Fibroblast of pulmonary artery (primary cell): ENCODE measurements around the gene SORCS2.

Experiments used
- DNase-seq: peaks from one replicate; pipeline ENCODE4 v3.0.0-alpha.2; 2010; ENCODE audit warnings: low read depth
- H3K4me3 ChIP-seq: replicated peaks from 2 replicates; pipeline ENCODE4 v1.5.1; 2011; ENCODE audit warnings: low read depth, mild to moderate bottlenecking, control low read depth, low read length, moderate library complexity
- TF ChIP-seq, protein P1 (sequence below): IDR thresholded peaks from 2 replicates; pipeline ENCODE4 v1.5.1; 2011; ENCODE audit warnings: mild to moderate bottlenecking, control low read depth, low read length, inconsistent platforms; ENCODE audit errors: missing control alignments

Gene SORCS2

DNA sequence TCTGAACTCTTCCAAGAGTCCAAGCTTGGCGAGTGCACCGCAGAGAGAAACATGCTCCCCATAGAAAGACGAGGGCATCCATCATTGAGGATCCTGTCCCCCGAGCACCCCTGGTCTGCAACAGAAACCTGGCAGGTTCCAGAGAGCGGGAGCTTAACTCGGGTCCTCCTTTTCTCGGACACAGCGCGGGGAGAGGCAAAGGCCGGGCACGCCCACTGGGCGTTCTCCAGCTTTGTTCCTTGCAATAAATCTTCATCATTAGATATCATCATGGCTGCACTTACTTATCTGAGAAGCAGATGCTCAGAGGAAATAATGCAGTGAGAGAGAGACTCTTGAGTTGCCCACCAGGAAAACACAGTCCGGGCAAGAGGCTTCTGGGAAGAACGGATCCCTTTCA lies 332.5 kb downstream of the SORCS2 start:
- no peak for DNase-seq
- TF ChIP-seq, protein P1, sequence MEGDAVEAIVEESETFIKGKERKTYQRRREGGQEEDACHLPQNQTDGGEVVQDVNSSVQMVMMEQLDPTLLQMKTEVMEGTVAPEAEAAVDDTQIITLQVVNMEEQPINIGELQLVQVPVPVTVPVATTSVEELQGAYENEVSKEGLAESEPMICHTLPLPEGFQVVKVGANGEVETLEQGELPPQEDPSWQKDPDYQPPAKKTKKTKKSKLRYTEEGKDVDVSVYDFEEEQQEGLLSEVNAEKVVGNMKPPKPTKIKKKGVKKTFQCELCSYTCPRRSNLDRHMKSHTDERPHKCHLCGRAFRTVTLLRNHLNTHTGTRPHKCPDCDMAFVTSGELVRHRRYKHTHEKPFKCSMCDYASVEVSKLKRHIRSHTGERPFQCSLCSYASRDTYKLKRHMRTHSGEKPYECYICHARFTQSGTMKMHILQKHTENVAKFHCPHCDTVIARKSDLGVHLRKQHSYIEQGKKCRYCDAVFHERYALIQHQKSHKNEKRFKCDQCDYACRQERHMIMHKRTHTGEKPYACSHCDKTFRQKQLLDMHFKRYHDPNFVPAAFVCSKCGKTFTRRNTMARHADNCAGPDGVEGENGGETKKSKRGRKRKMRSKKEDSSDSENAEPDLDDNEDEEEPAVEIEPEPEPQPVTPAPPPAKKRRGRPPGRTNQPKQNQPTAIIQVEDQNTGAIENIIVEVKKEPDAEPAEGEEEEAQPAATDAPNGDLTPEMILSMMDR = no peak
- no peak overlapping the region for H3K4me3 ChIP-seq

DNA sequence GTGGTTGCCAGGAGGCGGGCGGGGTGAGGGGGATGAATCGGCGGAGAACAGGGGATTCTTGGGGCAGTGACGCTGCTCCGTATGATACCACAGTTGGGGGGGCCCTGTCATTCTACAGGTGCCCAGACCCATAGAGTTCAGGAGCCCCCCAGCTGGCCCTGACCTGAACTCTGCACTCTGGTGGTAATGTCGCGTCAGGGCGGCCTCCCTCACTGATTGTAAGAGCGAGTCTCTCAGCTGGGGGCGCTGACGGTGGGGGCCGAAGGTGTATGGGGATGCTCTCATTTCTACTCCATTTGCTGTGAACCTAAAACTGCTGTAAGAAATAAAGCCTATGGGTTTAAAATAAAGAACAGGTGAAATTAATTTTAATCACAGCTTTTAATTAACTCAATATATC lies 334.2 kb downstream of the SORCS2 start:
- H3K4me3 ChIP-seq = no peak overlapping the region
- DNase-seq = no peak
- TF ChIP-seq, protein P1 = no peak

DNA sequence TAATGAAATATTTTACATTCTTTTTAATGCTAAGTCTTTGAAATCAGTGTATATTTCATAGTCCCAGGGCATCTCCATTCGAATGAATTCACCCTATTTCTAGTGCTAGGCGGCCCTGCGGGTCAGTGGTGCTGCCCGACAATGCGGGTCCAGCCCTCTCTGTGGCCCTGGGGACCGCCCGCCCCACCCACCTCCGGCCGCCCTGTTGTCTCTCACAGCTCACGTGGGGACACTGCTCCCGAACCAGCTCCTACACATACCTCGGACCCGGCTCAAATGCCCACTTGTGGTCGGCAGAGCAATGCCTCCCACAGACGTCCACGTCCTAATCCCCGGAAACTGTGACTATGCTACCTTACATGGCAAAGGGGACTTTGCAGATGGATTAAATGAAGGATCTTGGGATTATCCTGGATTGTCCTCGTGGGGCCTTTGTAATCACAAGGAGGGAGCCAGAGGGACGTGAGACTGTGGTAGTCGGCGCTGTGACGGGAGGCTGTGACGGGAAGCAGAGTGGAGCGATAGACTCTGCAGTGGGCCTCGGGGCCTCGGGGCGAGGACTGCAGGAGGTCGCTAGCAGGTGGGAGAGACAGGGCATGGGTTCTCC lies 334.7 kb downstream of the SORCS2 start:
- TF ChIP-seq, protein P1 = no peak
- H3K4me3 ChIP-seq = no peak overlapping the region
- no peak for DNase-seq

DNA sequence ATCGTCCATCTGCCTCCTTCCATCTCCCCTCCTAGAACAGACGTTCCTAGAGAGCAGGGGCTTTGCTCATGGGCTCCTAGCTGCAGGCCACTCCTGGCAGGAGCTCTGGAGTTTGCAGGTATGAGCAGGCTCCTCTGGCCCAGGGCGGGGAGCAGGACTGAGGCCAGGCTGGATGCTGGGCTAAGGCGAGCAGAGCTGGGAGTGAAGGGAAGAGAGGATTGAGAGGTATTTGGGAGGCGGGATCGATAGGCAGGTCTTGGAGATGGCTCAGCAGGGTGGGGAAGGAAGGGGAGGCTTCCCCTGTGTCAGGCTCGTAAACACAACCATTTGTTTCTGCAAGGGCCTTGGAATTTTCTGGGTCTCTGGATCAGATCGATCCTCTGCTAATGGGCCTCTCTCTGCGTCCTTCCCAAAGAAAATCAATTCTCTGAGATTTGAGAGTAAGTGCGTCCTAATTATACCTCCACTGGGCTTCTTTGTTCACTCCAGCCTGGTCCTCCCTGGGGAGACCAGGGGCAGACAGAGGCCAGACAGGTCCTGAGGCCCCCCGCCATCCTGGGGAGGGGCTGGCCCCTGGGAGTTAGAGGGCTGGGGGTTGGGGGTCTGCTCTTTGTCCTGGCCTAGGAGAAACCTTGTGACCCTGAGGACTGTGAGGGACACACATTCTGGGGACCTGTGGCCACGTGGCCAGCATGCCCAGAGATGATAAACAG lies 337.2 kb downstream of the SORCS2 start:
- no peak overlapping the region for H3K4me3 ChIP-seq
- no peak for DNase-seq
- TF ChIP-seq, protein P1 = no peak

DNA sequence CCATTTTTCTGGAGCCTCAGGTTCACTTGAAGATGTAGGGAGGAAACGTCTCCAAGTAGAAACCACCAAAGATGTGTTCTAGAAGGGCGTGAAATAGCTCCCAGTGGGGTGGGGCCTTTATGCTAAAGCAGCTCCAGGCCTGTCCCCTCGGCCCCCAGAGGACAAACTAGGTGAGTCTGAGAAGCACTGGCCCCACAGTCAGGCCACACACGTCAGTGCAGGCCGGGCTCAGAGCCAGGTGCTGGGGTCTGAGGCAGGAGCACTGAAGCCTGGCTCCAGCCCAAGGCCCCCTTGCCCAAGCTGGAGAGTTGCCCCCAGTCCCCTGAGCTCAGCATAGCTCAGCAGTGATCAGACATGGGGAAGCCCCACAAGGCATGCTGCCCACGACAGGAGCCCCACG lies 337.7 kb downstream of the SORCS2 start:
- TF ChIP-seq, protein P1 = no peak
- no peak for DNase-seq
- no peak overlapping the region for H3K4me3 ChIP-seq

DNA sequence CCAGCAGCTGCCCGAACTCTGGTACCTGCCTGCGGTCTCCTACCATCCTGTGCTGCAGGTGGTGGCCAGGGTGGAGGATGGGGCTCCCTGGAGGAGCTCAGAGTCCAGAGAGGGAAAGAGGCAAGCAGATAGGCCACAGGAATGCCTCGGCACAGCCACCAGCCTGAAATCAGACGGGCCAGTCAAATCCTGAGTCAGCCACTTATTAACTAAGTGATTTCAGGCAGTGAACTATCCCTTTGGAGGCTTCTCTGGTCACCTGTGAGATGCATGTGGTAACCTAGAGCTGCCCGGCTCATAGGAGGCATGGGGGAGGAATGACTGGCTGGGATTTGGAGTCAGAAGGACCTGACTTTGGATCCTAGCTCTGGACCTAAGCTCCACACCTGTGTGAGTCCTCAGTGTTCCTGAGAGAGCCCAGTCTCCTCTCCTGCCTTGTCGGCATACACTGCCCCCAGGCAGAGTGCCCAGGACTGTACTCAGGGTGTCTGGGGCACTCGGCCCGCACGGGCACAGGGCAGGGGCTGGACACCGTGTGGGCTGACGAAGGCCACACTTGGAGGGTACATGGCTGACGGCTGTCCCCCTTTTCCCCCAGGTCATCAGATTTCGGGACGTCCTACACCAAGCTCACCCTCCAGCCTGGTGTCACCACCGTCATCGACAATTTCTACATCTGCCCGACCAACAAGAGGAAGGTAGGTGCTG lies 338.7 kb downstream of the SORCS2 start:
- TF ChIP-seq, protein P1 = no peak
- no peak for DNase-seq
- H3K4me3 ChIP-seq = no peak overlapping the region
